B cell (primary cell): ENCODE results near the gene STX11.

ENCODE experiments used
- EZH2 ChIP-seq: IDR thresholded peaks from 2 replicates; pipeline ENCODE4 v1.6.1; 2012; ENCODE audit warnings: borderline replicate concordance, low read depth, mild to moderate bottlenecking, moderate library complexity, low read length; ENCODE audit not compliant: insufficient read depth, poor library complexity, severe bottlenecking
- TF ChIP-seq, protein P1 (sequence below): fragments of 200-600 bp; IDR thresholded peaks from one replicate; pipeline ENCODE4 v1.8.0; 2022; ENCODE audit warnings: antibody characterized with exemption, mild to moderate bottlenecking

DNA sequence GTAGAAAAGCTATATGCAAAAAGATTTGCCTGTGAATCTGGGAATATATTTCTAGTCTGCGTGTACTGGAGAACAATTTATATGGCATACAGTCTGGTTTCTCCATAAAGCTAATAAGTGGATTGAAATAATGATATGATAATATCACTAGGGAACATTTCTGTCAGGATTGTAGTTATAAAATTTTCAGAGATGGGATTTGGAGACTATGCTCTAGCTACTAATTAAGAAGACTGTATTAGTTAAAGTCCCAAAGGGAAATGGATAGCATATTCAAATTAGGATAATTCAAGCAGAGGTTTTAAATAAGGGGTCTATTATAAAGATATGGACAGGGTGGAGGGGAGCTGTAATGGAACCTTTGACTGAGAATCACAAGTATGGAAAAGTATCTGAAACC lies 7.2 kb upstream of the STX11 start:
- TF ChIP-seq, protein P1, sequence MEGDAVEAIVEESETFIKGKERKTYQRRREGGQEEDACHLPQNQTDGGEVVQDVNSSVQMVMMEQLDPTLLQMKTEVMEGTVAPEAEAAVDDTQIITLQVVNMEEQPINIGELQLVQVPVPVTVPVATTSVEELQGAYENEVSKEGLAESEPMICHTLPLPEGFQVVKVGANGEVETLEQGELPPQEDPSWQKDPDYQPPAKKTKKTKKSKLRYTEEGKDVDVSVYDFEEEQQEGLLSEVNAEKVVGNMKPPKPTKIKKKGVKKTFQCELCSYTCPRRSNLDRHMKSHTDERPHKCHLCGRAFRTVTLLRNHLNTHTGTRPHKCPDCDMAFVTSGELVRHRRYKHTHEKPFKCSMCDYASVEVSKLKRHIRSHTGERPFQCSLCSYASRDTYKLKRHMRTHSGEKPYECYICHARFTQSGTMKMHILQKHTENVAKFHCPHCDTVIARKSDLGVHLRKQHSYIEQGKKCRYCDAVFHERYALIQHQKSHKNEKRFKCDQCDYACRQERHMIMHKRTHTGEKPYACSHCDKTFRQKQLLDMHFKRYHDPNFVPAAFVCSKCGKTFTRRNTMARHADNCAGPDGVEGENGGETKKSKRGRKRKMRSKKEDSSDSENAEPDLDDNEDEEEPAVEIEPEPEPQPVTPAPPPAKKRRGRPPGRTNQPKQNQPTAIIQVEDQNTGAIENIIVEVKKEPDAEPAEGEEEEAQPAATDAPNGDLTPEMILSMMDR, result no peak
- no peak for TF ChIP-seq EZH2
